A549 (cell line): Measurements from ENCODE around the gene TSFM. TPM values are rescaled to one million over a fixed set of nuclear protein-coding genes. Genes with fewer than 3 reads are reported as not detected.

Experiments used
- ATAC-seq, 2 experiments: fragments of 200-7000 bp in 1 of 2; fragments of >200 bp in 1 of 2; cut with Nextera tagmentation in 1 of 2; cut with Tn5 transposase in 1 of 2; 3 replicates each; pipeline versions ENCODE4 v1.8.0 to v1.9.1; 2018 to 2020; ENCODE audit warnings: mild to moderate bottlenecking in 1 of 2, moderate library complexity in 1 of 2
- CTCF ChIA-PET: fragments of 300-600 bp; sonication (Branson Sonifier 250); formaldehyde crosslinking; extraction: SDS; loops from one replicate; lab custom pipeline; 2021; ENCODE audit warnings: antibody characterized with exemption, inconsistent platforms; lab: Yijun Ruan, JAX
- POLR2A ChIA-PET: fragments of 350-600 bp; formaldehyde crosslinking; extraction: SDS; loops from one replicate; lab custom pipeline; 2021; ENCODE audit warnings: antibody characterized with exemption, inconsistent platforms; lab: Yijun Ruan, JAX
- DNase-seq, 2 experiments: peaks; one replicate each; pipeline versions ENCODE4 v3.0.0 to v3.0.0-alpha.2; 2011 to 2016; ENCODE audit warnings: low read depth in 1 of 2, low spot score in 1 of 2
- FAIRE-seq: peaks from 2 replicates; lab custom pipeline; 2011; peaks lifted over from hg19 to GRCh38; lab: Jason Lieb, UNC
- H3K27ac ChIP-seq, 2 experiments: fragments of >200 bp; sonication (Bioruptor Twin); formaldehyde crosslinking; 3 replicates each; pipeline ENCODE4 v1.5.1; 2016 to 2017
- H3K4me1 ChIP-seq: fragments of >200 bp; sonication (Bioruptor Twin); formaldehyde crosslinking; 3 replicates; pipeline ENCODE4 v1.6.1; 2016
- H3K4me2 ChIP-seq: fragments of >200 bp; sonication (Bioruptor Twin); formaldehyde crosslinking; 3 replicates; pipeline ENCODE4 v1.6.1; 2016
- H3K4me3 ChIP-seq: fragments of >200 bp; sonication (Bioruptor Twin); formaldehyde crosslinking; 3 replicates; pipeline ENCODE4 v1.5.1; 2016
- H3K9me3 ChIP-seq: fragments of >200 bp; sonication (Bioruptor Twin); formaldehyde crosslinking; 3 replicates; pipeline ENCODE4 v1.6.1; 2016
- CBX2 ChIP-seq: fragments of 200-600 bp; sonication (generic); IDR thresholded peaks from 2 replicates; pipeline ENCODE4 v1.6.1; 2016; ENCODE audit warnings: low read depth, mild to moderate bottlenecking, borderline replicate concordance
- CEBPB ChIP-seq, 2 experiments: fragments of >200 bp in 1 of 2; sonication (Bioruptor Twin) in 1 of 2; formaldehyde crosslinking in 1 of 2; IDR thresholded peaks; 2 replicates each; pipeline ENCODE4 v1.6.1; 2012 to 2016
- CHD4 ChIP-seq: fragments of 200-600 bp; sonication (generic); IDR thresholded peaks from 2 replicates; pipeline ENCODE4 v1.6.1; 2016; ENCODE audit warnings: antibody characterized with exemption, mild to moderate bottlenecking, borderline replicate concordance
- EHMT2 ChIP-seq: fragments of 200-600 bp; sonication (generic); IDR thresholded peaks from 2 replicates; pipeline ENCODE4 v1.6.1; 2016; ENCODE audit warnings: antibody characterized with exemption, low read depth, mild to moderate bottlenecking, moderate library complexity
- EP300 ChIP-seq, 2 experiments: fragments of >200 bp; sonication (Bioruptor Twin); formaldehyde crosslinking; IDR thresholded peaks; 2 replicates in 1 of 2; 3 replicates in 1 of 2; pipeline ENCODE4 v1.6.1; 2016 to 2017
- FOSL2 ChIP-seq, 2 experiments: fragments of 450-650 bp in 1 of 2; fragments of >200 bp in 1 of 2; sonication (Bioruptor Twin) in 1 of 2; formaldehyde crosslinking; IDR thresholded peaks; 2 replicates each; pipeline versions ENCODE4 v1.5.0 to v1.6.1; 2016 to 2020; ENCODE audit warnings: mild to moderate bottlenecking in 1 of 2, moderate library complexity in 1 of 2
- GATA3 ChIP-seq: IDR thresholded peaks from 2 replicates; pipeline ENCODE4 v1.6.1; 2012; ENCODE audit warnings: borderline replicate concordance
- HDAC2 ChIP-seq: fragments of 200-600 bp; sonication (generic); IDR thresholded peaks from 2 replicates; pipeline ENCODE4 v1.6.1; 2016
- HEYL ChIP-seq: fragments of 250-450 bp; sonication (Bioruptor Pico); IDR thresholded peaks from 2 replicates; pipeline ENCODE4 v1.8.0; 2021; ENCODE audit warnings: mild to moderate bottlenecking, moderate library complexity
- HOXB13 ChIP-seq: fragments of 250-450 bp; sonication (Bioruptor Pico); IDR thresholded peaks from 2 replicates; pipeline ENCODE4 v1.5.0; 2020; ENCODE audit warnings: low read depth, mild to moderate bottlenecking, moderate library complexity
- JUNB ChIP-seq: fragments of >200 bp; sonication (Bioruptor Twin); formaldehyde crosslinking; IDR thresholded peaks from 2 replicates; pipeline ENCODE4 v1.6.1; 2016
- MYC ChIP-seq: IDR thresholded peaks from 2 replicates; pipeline ENCODE4 v1.6.1; 2012; ENCODE audit warnings: mild to moderate bottlenecking, inconsistent platforms, low read length, improper control_type of control experiment, borderline replicate concordance
- NFE2L2 ChIP-seq: fragments of 150-350 bp; conservative IDR thresholded peaks from 2 replicates; pipeline ENCODE4 v1.6.1; 2014; ENCODE audit warnings: low read length
- NPAS2 ChIP-seq: fragments of 250-450 bp; sonication (Bioruptor Pico); IDR thresholded peaks from 2 replicates; pipeline ENCODE4 v1.8.0; 2022; ENCODE audit warnings: mild to moderate bottlenecking, moderate library complexity, borderline replicate concordance
- NR3C1 ChIP-seq: fragments of >200 bp; sonication (Bioruptor Twin); formaldehyde crosslinking; IDR thresholded peaks from 3 replicates; pipeline ENCODE4 v1.6.1; 2017
- PHF8 ChIP-seq: fragments of 200-600 bp; sonication (generic); IDR thresholded peaks from 2 replicates; pipeline ENCODE4 v1.6.1; 2016; ENCODE audit warnings: low read depth, mild to moderate bottlenecking, antibody characterized with exemption, moderate library complexity, borderline replicate concordance
- POLR2AphosphoS2 ChIP-seq: conservative IDR thresholded peaks from 2 replicates; pipeline ENCODE4 v1.6.1; 2012; ENCODE audit warnings: low read length, improper control_type of control experiment, inconsistent platforms
- RAD21 ChIP-seq, 2 experiments: fragments of >200 bp in 1 of 2; sonication (Bioruptor Twin) in 1 of 2; formaldehyde crosslinking in 1 of 2; IDR thresholded peaks in 1 of 2; conservative IDR thresholded peaks in 1 of 2; 2 replicates in 1 of 2; 3 replicates in 1 of 2; pipeline ENCODE4 v1.6.1; 2012 to 2018; ENCODE audit warnings: inconsistent platforms in 1 of 2
- RARB ChIP-seq: fragments of 250-450 bp; sonication (Bioruptor Pico); IDR thresholded peaks from 2 replicates; pipeline ENCODE4 v1.8.0; 2021; ENCODE audit warnings: mild to moderate bottlenecking, moderate library complexity
- TFCP2L1 ChIP-seq: fragments of 250-450 bp; sonication (Bioruptor Pico); IDR thresholded peaks from 2 replicates; pipeline ENCODE4 v1.5.0; 2021; ENCODE audit warnings: mild to moderate bottlenecking
- ZC3H11A ChIP-seq: fragments of 450-650 bp; IDR thresholded peaks from 2 replicates; pipeline ENCODE4 v1.6.1; 2014; ENCODE audit warnings: antibody characterized with exemption, mild to moderate bottlenecking
- WGBS: methylation state at CpG from one replicate; pipeline ENCODE4 v1.1.6; 2017; ENCODE audit errors: missing lambda C conversion rate; 5-methylcytosine and 5-hydroxymethylcytosine counted together
- polyA plus RNA-seq, 4 experiments: library from polyadenylated mRNA; depleted of rRNA in 3 of 4; stranded (reverse); fragments of >200 nt; fragmentation: RNase III in 1 of 4; extraction: RNeasy Plus Mini Kit Qiagen cat#74134 plus additional on column Dnase treatment in 1 of 4; gene quantifications; 2 replicates in 3 of 4; 3 replicates in 1 of 4; pipeline ENCODE4 v1.2.3, GENCODE V29; 2011 to 2017
- TF ChIP-seq, protein P1 (sequence below): IDR thresholded peaks from 2 replicates; pipeline ENCODE4 v1.6.1; 2012
- TF ChIP-seq, protein P2 (sequence below): fragments of 200-600 bp; sonication (generic); IDR thresholded peaks from 2 replicates; pipeline ENCODE4 v1.6.1; 2016; ENCODE audit warnings: antibody characterized with exemption, mild to moderate bottlenecking, moderate library complexity
- TF ChIP-seq, protein P3 (sequence below): fragments of >200 bp; sonication (Bioruptor Twin); formaldehyde crosslinking; IDR thresholded peaks from 3 replicates; pipeline ENCODE4 v1.6.1; 2016
- TF ChIP-seq, protein P4 (sequence below): fragments of 150-350 bp; IDR thresholded peaks from 2 replicates; pipeline ENCODE4 v1.6.1; 2014; ENCODE audit warnings: low read depth, mild to moderate bottlenecking, low read length

The TSFM gene
- polyA plus RNA-seq, 2 of the 4 experiments (the other 2 are of a cell fraction): 31.7 to 60.2 TPM

DNA sequence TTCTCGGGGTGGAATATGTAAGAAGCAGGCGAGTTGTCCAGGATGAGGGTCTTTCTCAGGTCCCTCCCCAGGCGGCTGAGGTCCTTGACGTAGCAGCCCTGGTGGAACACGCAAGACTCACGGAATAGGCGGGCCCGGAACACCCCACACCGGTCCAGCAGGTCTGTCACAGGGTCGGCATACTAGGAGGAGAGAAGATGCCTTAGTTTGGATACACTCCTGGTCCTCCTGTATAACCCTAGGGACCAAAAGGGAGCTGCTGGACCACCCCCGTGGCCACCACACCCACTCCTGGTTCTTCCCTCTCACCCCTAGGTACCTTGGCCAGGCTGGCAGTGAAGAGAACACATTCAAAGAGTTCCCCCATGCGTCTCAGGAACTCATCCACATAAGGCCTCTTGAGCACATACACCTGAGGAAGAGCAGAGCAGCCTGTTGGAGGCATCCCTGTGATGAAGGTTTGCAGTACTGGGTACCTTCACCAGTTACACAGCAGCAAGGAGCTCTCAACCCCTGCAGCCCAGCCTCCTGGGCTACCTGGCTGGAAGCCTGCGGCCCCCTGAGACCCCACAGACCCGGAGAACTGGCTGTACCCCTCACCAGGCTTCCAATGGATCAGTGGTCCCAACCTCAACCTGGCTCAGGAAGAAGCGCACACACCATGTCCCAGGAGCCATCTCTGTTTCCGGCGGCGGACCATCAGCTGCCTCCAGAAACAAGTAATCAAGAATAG, 41.5 kb downstream of the TSFM start:
- TF ChIP-seq, protein P1, sequence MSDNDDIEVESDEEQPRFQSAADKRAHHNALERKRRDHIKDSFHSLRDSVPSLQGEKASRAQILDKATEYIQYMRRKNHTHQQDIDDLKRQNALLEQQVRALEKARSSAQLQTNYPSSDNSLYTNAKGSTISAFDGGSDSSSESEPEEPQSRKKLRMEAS: no peak
- no peak for TF ChIP-seq POLR2AphosphoS2
- TF ChIP-seq NR3C1: no peak
- TF ChIP-seq, protein P2, sequence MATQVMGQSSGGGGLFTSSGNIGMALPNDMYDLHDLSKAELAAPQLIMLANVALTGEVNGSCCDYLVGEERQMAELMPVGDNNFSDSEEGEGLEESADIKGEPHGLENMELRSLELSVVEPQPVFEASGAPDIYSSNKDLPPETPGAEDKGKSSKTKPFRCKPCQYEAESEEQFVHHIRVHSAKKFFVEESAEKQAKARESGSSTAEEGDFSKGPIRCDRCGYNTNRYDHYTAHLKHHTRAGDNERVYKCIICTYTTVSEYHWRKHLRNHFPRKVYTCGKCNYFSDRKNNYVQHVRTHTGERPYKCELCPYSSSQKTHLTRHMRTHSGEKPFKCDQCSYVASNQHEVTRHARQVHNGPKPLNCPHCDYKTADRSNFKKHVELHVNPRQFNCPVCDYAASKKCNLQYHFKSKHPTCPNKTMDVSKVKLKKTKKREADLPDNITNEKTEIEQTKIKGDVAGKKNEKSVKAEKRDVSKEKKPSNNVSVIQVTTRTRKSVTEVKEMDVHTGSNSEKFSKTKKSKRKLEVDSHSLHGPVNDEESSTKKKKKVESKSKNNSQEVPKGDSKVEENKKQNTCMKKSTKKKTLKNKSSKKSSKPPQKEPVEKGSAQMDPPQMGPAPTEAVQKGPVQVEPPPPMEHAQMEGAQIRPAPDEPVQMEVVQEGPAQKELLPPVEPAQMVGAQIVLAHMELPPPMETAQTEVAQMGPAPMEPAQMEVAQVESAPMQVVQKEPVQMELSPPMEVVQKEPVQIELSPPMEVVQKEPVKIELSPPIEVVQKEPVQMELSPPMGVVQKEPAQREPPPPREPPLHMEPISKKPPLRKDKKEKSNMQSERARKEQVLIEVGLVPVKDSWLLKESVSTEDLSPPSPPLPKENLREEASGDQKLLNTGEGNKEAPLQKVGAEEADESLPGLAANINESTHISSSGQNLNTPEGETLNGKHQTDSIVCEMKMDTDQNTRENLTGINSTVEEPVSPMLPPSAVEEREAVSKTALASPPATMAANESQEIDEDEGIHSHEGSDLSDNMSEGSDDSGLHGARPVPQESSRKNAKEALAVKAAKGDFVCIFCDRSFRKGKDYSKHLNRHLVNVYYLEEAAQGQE: no peak
- no peak for TF ChIP-seq EP300 (IDR thresholded peaks at IDR 0.05)
- TF ChIP-seq HEYL (CRISPR knock-in tag): no peak
- TF ChIP-seq GATA3: no peak
- no peak for TF ChIP-seq RARB (CRISPR knock-in tag)
- no peak for TF ChIP-seq CBX2
- TF ChIP-seq HOXB13: no peak
- no peak for TF ChIP-seq TFCP2L1 (CRISPR knock-in tag)
- TF ChIP-seq NPAS2 (CRISPR knock-in tag): no peak
- no peak overlapping the region for H3K4me2 ChIP-seq
- no peak overlapping the region for H3K27ac ChIP-seq
- H3K9me3 ChIP-seq: no peaks in the 10 kb centered on the region
- H3K4me3 ChIP-seq: no peak overlapping the region
- POLR2A ChIA-PET: interaction anchor here (1.3 to 1.4 kb wide), 2 partner anchors 41 to 52 kb away, joined by 3 to 5 read pairs; partner anchors contain the start of genes EEF1AKMT3 and METTL1
- FAIRE-seq: no peak
- CTCF ChIA-PET: interaction anchor here (0.6 to 9.5 kb wide), 9 partner anchors 12 to 84 kb away, joined by 3 to 142 read pairs (median 6); no protein-coding TSS in a partner anchor
- H3K4me1 ChIP-seq: no peaks in the 10 kb centered on the region
- 95% methylated on average over 18 of the region's 18 CpGs for WGBS
- ATAC-seq: no peak
- DNase-seq: no peak

DNA sequence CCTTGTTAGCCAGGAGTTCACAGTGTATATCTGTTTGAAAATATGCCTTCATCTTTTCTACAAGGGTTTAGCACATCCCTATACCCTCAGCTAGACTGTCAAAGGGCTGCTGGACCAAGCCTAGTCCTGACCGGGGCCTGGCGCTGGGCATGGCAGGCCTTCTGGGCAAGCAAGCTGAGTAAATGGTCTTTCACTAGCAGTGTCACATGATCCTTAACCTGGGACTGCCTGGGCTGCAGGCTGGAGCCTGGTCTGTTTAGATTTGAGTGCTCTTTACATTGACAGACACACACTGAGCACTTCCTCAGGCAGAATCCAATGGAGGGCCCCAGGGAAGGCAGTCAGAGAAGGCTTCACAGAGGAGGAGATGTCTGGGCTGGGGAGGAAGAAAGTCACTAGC, 42.9 kb downstream of the TSFM start:
- POLR2A ChIA-PET: no interaction called here
- CTCF ChIA-PET: interaction anchor here (1.2 to 9.5 kb wide), 8 partner anchors 11 to 82 kb away, joined by 3 to 142 read pairs (median 8); no protein-coding TSS in a partner anchor
- no peak for FAIRE-seq

DNA sequence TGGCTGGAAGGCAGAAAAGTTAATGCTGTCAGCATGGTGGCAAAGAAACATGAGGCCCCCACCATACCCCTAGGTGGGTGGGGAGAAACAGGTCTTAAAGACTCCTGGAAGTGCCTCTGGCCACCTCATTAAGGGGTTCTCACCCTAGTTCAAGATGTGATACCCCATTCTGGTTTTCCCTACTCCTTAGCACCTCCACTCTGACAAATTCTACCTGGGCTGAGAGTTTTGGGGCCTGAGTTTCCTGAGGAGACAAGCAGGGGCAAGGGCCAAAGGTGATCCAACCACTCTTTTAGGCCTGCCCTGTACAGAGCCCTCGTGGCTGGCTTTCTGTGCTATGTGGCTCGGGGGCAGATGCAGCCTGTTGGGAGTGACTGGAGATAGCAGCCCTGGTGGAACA, 43.8 kb downstream of the TSFM start:
- no peaks in the 10 kb centered on the region for H3K9me3 ChIP-seq
- DNase-seq (no peak), FAIRE-seq (no peak), ATAC-seq (no peak)
- TF ChIP-seq RAD21 (conservative IDR thresholded peaks at IDR 0.05 in 1 of 2, IDR thresholded peaks at IDR 0.05 in 1 of 2) (no peak), CHD4 (no peak), NR3C1 (no peak), PHF8 (no peak), POLR2AphosphoS2 (no peak), EHMT2 (no peak), FOSL2 (IDR thresholded peaks at IDR 0.05) (no peak), FOSL2 (CRISPR knock-in tag; IDR thresholded peaks at IDR 0.05) (no peak), RARB (CRISPR knock-in tag) (no peak), MYC (no peak), ZC3H11A (no peak), CEBPB (IDR thresholded peaks at IDR 0.05) (no peak), JUNB (no peak)
- TF ChIP-seq, protein P3, sequence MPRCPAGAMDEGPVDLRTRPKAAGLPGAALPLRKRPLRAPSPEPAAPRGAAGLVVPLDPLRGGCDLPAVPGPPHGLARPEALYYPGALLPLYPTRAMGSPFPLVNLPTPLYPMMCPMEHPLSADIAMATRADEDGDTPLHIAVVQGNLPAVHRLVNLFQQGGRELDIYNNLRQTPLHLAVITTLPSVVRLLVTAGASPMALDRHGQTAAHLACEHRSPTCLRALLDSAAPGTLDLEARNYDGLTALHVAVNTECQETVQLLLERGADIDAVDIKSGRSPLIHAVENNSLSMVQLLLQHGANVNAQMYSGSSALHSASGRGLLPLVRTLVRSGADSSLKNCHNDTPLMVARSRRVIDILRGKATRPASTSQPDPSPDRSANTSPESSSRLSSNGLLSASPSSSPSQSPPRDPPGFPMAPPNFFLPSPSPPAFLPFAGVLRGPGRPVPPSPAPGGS: no peak
- TF ChIP-seq, protein P4, sequence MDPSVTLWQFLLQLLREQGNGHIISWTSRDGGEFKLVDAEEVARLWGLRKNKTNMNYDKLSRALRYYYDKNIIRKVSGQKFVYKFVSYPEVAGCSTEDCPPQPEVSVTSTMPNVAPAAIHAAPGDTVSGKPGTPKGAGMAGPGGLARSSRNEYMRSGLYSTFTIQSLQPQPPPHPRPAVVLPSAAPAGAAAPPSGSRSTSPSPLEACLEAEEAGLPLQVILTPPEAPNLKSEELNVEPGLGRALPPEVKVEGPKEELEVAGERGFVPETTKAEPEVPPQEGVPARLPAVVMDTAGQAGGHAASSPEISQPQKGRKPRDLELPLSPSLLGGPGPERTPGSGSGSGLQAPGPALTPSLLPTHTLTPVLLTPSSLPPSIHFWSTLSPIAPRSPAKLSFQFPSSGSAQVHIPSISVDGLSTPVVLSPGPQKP: no peak
- CTCF ChIA-PET: interaction anchor here (1.0 to 9.5 kb wide), 8 partner anchors 10 to 81 kb away, joined by 3 to 142 read pairs (median 7); no protein-coding TSS in a partner anchor
- no peak overlapping the region for H3K27ac ChIP-seq
- no peaks in the 10 kb centered on the region for H3K4me1 ChIP-seq
- H3K4me2 ChIP-seq: no peak overlapping the region
- H3K4me3 ChIP-seq: no peak overlapping the region
- POLR2A ChIA-PET: no interaction called here
- 86% methylated on average over 2 of the region's 2 CpGs for WGBS

More for the DNA sequence above, 42.9 kb downstream of the TSFM start:
- no peak overlapping the region for H3K4me2 ChIP-seq
- no peaks in the 10 kb centered on the region for H3K9me3 ChIP-seq
- no peak for DNase-seq
- no peak for ATAC-seq
- H3K4me3 ChIP-seq: no peak overlapping the region
- no peaks in the 10 kb centered on the region for H3K4me1 ChIP-seq
- TF ChIP-seq HEYL (CRISPR knock-in tag): no peak
- no peak for TF ChIP-seq NFE2L2
- TF ChIP-seq FOSL2 (IDR thresholded peaks at IDR 0.05): no peak
- TF ChIP-seq FOSL2 (CRISPR knock-in tag; IDR thresholded peaks at IDR 0.05): no peak
- no peak for TF ChIP-seq HDAC2
- TF ChIP-seq PHF8: no peak
- no peak overlapping the region for H3K27ac ChIP-seq
- WGBS: no CpG with 5 or more reads among the region's 2 CpGs
